Activated T-cell treated with anti-CD3 and anti-CD28 coated beads, Interleukin-2, amount 50 U/mL, for 72 hours (primary cell): Measurements from ENCODE around the gene USP12. TPM values are rescaled to one million over a fixed set of nuclear protein-coding genes. Genes with fewer than 3 reads are reported as not detected.

Experiments
- ATAC-seq, 2 donors: fragments of 150-1000 bp; cut with Tn5 transposase; replicated peaks in 1 of 2; 2 replicates each; pipeline ENCODE4 v1.10.0; 2021; ENCODE audit warnings: moderate library complexity in 2 of 2, mild to moderate bottlenecking in 1 of 2
- DNase-seq, 2 donors: peaks; one replicate each; pipeline ENCODE4 v3.0.0; 2021 to 2022; ENCODE audit warnings: mixed read lengths in 1 of 2
- H3K27ac Mint-ChIP-seq: one replicate; pipeline ENCODE4 v1.8.0; 2022; ENCODE audit warnings: mild to moderate bottlenecking, moderate library complexity, mixed read lengths
- H3K27me3 Mint-ChIP-seq: one replicate; pipeline ENCODE4 v1.8.0; 2022; ENCODE audit warnings: low read depth, mixed read lengths
- H3K36me3 Mint-ChIP-seq, 2 donors: one replicate each; pipeline ENCODE4 v1.8.0; 2022; ENCODE audit warnings: mixed read lengths in 2 of 2, mild to moderate bottlenecking in 1 of 2; ENCODE audit not compliant: insufficient read depth in 2 of 2
- H3K4me1 Mint-ChIP-seq: one replicate; pipeline ENCODE4 v1.8.0; 2022; ENCODE audit warnings: low read depth, mixed read lengths
- H3K4me3 Mint-ChIP-seq, 2 donors: one replicate each; pipeline ENCODE4 v1.8.0; 2022; ENCODE audit warnings: mild to moderate bottlenecking in 2 of 2, mixed read lengths in 2 of 2, moderate library complexity in 2 of 2
- H3K9me3 Mint-ChIP-seq, 2 donors: one replicate each; pipeline ENCODE4 v1.8.0; 2022; ENCODE audit warnings: mixed read lengths in 2 of 2
- total RNA-seq, 2 donors: library from RNA; stranded (reverse); gene quantifications; one replicate each; pipeline ENCODE4 v1.2.3, GENCODE V29; 2022

The USP12 gene
- total RNA-seq, 2 donors from 2014 or later: 39.6 to 57.3 TPM

GRCh38 chr13:27176470-27177410 is 5.1 kb upstream of the USP12 start:
- ATAC-seq: no peak

GRCh38 chr13:27174766-27175455 is 3.3 kb upstream of the USP12 start:
- Mint-ChIP-seq H3K27ac (no peak overlapping the region), H3K27me3 (peaks cover 6% of the 10 kb centered on the region), H3K9me3 (no peaks in the 10 kb centered on the region), H3K4me1 (peaks cover 38% of the 10 kb centered on the region), H3K4me3 (no peak overlapping the region), H3K36me3 (peaks cover 2% of the 10 kb centered on the region in 2 donors)
- ATAC-seq (no peak), DNase-seq (no peak)

More at GRCh38 chr13:27176470-27177410, 5.1 kb upstream of the USP12 start:
- H3K27me3 Mint-ChIP-seq: peaks cover 6% of the 10 kb centered on the region
- H3K4me3 Mint-ChIP-seq: peak overlapping the region in 1 of 2 donors; percentile 14
- no peak for DNase-seq
- peaks cover 31% of the 10 kb centered on the region for H3K4me1 Mint-ChIP-seq
- no peaks in the 10 kb centered on the region for H3K9me3 Mint-ChIP-seq
- no peak overlapping the region for H3K27ac Mint-ChIP-seq
- no peaks in the 10 kb centered on the region for H3K36me3 Mint-ChIP-seq

GRCh38 chr13:27172495-27172842 is 858 bp upstream of the USP12 start:
- H3K4me3 Mint-ChIP-seq: peak overlapping the region; percentile 81 to 100
- H3K27me3 Mint-ChIP-seq: no peaks in the 10 kb centered on the region
- ATAC-seq (no peak), DNase-seq (no peak)
- peak overlapping the region; percentile 100 for H3K27ac Mint-ChIP-seq
- peaks cover 2% of the 10 kb centered on the region in 2 donors for H3K36me3 Mint-ChIP-seq
- H3K9me3 Mint-ChIP-seq: no peaks in the 10 kb centered on the region
- peaks cover 60% of the 10 kb centered on the region for H3K4me1 Mint-ChIP-seq

- peak overlapping the region; percentile 100 for H3K27ac Mint-ChIP-seq
- no peaks in the 10 kb centered on the region for H3K9me3 Mint-ChIP-seq
- H3K27me3 Mint-ChIP-seq: no peaks in the 10 kb centered on the region
- H3K4me3 Mint-ChIP-seq: peak overlapping the region; percentile 81 to 100
- DNase-seq (peak; percentile 93 to 94), ATAC-seq (peak; percentile 90 to 91)
- H3K36me3 Mint-ChIP-seq: peaks cover 2% of the 10 kb centered on the region in 2 donors
- H3K4me1 Mint-ChIP-seq: peaks cover 59% of the 10 kb centered on the region
Observed at GRCh38 chr13:27171827-27172494, 350 bp upstream of the USP12 start.

GRCh38 chr13:27170516-27171243 is 931 bp downstream of the USP12 start:
- Mint-ChIP-seq H3K4me1 (peaks cover 62% of the 10 kb centered on the region), H3K9me3 (no peaks in the 10 kb centered on the region), H3K27ac (peak overlapping the region; percentile 98), H3K4me3 (peak overlapping the region; percentile 97 to 99), H3K36me3 (peaks cover 2% of the 10 kb centered on the region in 2 donors), H3K27me3 (no peaks in the 10 kb centered on the region)
- ATAC-seq (no peak), DNase-seq (peak; percentile 42 to 49)

- peak overlapping the region; percentile 97 to 99 for H3K4me3 Mint-ChIP-seq
- H3K36me3 Mint-ChIP-seq: peaks cover 2% of the 10 kb centered on the region in 2 donors
- H3K27me3 Mint-ChIP-seq: no peaks in the 10 kb centered on the region
- peak overlapping the region; percentile 98 for H3K27ac Mint-ChIP-seq
- peaks cover 65% of the 10 kb centered on the region for H3K4me1 Mint-ChIP-seq
- H3K9me3 Mint-ChIP-seq: no peaks in the 10 kb centered on the region
- no peak for ATAC-seq
- no peak for DNase-seq
Observed at GRCh38 chr13:27170221-27170515, 1.4 kb downstream of the USP12 start.

GRCh38 chr13:27168906-27169657 is 2.5 kb downstream of the USP12 start:
- H3K36me3 Mint-ChIP-seq: peaks cover 2% of the 10 kb centered on the region in 2 donors
- H3K27ac Mint-ChIP-seq: no peak overlapping the region
- no peak for DNase-seq
- H3K4me1 Mint-ChIP-seq: peaks cover 60% of the 10 kb centered on the region
- no peaks in the 10 kb centered on the region for H3K27me3 Mint-ChIP-seq
- peak overlapping the region; percentile 97 to 99 for H3K4me3 Mint-ChIP-seq
- no peaks in the 10 kb centered on the region for H3K9me3 Mint-ChIP-seq
- no peak for ATAC-seq

GRCh38 chr13:27168086-27168485 is 3.5 kb downstream of the USP12 start:
- ATAC-seq (no peak), DNase-seq (no peak)
- H3K4me1 Mint-ChIP-seq: peaks cover 61% of the 10 kb centered on the region
- H3K9me3 Mint-ChIP-seq: no peaks in the 10 kb centered on the region
- H3K36me3 Mint-ChIP-seq: peaks cover 2 to 7% of the 10 kb centered on the region in 2 donors
- no peaks in the 10 kb centered on the region for H3K27me3 Mint-ChIP-seq
- H3K27ac Mint-ChIP-seq: no peak overlapping the region
- peak overlapping the region; percentile 62 to 76 for H3K4me3 Mint-ChIP-seq

GRCh38 chr13:27166313-27166712 is 5.3 kb downstream of the USP12 start:
- Mint-ChIP-seq H3K4me3 (peak overlapping the region in 1 of 2 donors; percentile 5), H3K27me3 (no peaks in the 10 kb centered on the region), H3K27ac (no peak overlapping the region), H3K9me3 (no peaks in the 10 kb centered on the region), H3K4me1 (peaks cover 66% of the 10 kb centered on the region), H3K36me3 (peaks cover 4 to 12% of the 10 kb centered on the region in 2 donors)
- ATAC-seq (no peak), DNase-seq (no peak)

GRCh38 chr13:27161980-27162379 is 9.6 kb downstream of the USP12 start:
- Mint-ChIP-seq H3K4me1 (peaks cover 68% of the 10 kb centered on the region), H3K27me3 (no peaks in the 10 kb centered on the region), H3K36me3 (peaks cover 5 to 21% of the 10 kb centered on the region in 2 donors), H3K4me3 (peak overlapping the region in 1 of 2 donors; percentile 24), H3K9me3 (peaks cover 0 to 2% of the 10 kb centered on the region in 2 donors), H3K27ac (no peak overlapping the region)
- no peak for DNase-seq
- ATAC-seq: no peak

- Mint-ChIP-seq H3K4me3 (peak overlapping the region in 1 of 2 donors; percentile 36), H3K27ac (no peak overlapping the region), H3K27me3 (no peaks in the 10 kb centered on the region), H3K36me3 (peaks cover 5 to 27% of the 10 kb centered on the region in 2 donors), H3K4me1 (peaks cover 63% of the 10 kb centered on the region), H3K9me3 (peaks cover 2 to 3% of the 10 kb centered on the region in 2 donors)
- ATAC-seq (no peak), DNase-seq (no peak)
Observed at GRCh38 chr13:27161423-27161822, 10.2 kb downstream of the USP12 start.
